ENCODE data around the gene ARPC2.

The ARPC2 gene

GRCh38 chr2:218256612-218257350 is 39.8 kb downstream of the ARPC2 start:
- DNase-seq: no peak

- no peak for DNase-seq
Observed at GRCh38 chr2:218257390-218257981, 40.5 kb downstream of the ARPC2 start.

- no peak for DNase-seq
Observed at GRCh38 chr2:218259099-218259961, 42.3 kb downstream of the ARPC2 start.

DNA sequence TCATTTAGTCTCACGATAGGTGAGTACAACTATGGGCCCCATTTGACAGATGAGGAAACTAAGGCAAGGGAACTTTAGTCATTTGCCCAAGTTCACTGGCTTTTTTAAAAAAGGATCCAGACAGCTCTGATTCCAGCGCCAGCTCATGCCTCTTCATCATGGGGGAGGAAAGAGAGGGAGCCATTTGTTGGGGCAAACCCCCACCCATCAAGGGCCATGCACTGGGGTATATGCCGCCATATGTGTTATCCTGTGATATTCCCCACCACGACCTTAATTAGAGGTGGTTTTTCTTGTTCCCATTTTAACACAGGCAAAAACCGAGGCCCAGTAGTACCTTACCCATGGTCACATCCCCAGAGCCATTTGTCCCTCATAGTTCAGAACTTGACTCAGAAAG is 43.2 kb downstream of the ARPC2 start:
- no peak for DNase-seq

DNA sequence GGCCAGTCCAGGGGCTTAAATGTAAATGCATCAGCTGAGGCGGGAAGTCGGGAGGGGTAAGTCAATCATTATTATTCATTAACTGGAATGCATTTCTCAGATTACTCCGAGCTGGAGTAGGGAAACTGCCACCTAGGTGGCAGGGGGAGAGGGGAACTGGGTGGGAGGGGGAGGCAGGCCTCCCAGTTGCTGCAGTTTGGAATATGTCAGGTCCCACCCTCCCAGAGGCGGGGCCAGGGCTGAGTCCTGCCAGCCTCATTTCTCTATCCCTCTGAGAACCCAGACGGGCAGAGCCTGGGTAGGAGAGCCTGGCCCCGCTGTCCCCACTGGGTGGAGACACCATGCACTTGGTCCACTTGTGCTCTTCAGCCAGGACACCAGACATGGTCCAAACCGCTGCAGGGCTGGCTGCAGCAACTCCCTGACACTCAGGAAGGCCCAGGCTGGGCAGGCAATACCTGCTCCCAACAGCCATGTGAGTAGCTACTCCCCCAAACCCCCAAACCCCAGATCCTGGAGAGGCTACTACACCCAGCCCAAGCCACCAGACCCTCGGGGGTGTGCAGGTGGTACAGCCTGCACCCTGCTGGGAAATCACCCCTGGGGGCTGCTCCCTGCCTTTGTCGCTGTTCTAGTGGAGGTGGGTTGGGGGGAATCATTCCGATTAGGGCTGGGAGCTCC is 43.9 kb downstream of the ARPC2 start, which contains the start of gene GPBAR1:
Gene GPBAR1 (plus strand): TSS at position 274 of the 681 bp plus-strand sequence. CDS start 1,710 bp downstream, outside the sequence.
- no peak for DNase-seq

DNA sequence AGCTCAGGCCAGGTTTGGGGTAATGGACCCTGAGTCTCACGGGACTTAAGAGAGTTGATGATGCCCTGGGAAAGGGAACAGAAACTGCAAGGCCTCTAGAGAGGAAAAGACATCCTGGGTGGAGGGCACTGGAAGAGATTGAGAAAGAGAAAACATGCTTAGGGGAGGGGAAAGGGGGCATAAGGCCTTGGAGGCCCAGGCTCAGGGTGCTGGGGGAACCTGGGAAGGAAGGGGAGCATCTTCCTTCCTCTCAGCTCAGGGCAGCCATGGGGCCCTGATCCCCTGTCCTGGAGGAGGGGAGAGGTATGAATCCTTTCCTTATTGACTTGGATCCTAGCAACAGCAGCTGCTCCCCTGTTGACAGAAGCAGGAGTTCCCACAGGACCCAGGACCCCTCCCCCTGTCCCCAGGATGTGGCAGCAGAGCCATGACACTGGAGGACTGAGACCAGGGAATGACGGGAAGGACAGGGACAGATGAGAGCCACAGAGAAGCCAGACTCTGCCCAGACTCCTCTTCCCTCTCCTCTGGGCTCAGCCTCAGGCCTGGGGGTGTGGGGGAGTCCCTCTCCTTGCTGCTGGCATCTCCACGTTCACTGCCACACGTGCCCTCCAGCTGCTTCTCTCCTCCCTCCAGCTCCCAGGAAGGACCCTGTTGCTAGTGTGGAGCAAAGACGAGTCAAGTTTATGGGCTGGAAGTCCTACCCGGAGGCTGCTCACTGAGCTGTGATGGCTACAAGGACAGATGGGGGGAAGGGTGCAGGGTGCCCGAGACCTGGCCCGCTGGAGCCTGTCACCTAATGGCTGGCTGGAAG is 44.6 kb downstream of the ARPC2 start:
- no peak for DNase-seq

GRCh38 chr2:218262237-218262600 is 45.2 kb downstream of the ARPC2 start:
- DNase-seq: no peak

GRCh38 chr2:218262631-218263586 is 45.9 kb downstream of the ARPC2 start:
- no peak for DNase-seq

GRCh38 chr2:218263817-218264641 is 47.0 kb downstream of the ARPC2 start:
- DNase-seq: no peak

DNA sequence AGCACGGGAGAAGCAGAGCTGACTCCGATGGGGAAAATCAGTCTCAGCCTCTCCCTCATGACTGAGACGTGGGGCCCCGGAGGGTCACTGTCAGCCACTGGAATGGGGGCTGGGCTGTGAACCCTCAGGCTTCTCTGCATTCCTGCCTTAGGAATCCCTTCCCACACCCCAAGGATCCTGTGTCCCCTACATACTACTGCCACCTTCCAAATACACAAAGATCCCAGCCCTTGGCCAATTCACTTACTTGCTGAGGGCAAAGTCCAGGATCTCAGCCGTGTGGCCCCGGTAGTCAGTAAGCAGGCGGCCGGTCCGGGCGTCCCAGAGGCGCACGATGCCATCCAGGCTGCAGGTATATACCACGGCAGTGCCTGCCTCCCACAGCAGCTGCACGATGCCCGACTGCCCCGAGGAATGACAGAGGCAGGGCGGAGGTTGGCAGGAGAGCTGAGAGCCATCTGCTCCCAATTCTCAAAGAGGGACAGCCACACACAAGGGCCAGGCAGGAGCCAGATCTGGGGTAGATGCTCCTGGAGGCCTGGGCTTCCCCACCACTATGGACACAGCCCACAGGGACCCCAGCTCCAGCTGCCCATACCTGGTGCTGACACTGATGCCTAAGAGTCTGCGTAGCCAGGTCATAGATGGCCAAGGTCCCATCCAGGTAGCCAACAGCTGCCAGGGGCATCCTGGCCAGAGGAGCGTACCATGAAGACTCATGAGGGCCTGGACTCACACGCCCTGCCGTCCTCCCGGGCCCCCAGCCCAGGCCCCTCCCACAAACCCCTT is 48.0 kb downstream of the ARPC2 start:
- no peak for DNase-seq

DNA sequence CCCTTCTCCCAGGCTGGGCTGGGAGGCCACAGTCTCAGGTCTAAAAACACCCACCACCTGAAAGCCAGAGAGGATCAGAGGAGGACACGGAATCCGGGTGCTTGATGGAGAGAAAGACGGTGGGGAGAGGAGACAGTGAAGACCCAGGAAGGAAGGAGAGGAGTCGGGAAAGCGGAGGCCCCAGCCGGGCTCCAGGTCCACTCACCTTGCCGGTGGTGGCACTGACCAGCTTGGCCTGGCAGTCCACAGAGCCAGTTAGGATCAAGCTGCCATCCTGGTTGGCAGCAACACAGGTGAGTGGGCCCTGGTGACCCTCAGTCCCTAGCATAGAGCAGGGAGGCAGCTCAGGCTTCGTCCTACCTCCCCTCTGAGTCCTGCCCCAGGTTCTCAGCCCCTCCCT is 48.6 kb downstream of the ARPC2 start:
- no peak for DNase-seq

DNA sequence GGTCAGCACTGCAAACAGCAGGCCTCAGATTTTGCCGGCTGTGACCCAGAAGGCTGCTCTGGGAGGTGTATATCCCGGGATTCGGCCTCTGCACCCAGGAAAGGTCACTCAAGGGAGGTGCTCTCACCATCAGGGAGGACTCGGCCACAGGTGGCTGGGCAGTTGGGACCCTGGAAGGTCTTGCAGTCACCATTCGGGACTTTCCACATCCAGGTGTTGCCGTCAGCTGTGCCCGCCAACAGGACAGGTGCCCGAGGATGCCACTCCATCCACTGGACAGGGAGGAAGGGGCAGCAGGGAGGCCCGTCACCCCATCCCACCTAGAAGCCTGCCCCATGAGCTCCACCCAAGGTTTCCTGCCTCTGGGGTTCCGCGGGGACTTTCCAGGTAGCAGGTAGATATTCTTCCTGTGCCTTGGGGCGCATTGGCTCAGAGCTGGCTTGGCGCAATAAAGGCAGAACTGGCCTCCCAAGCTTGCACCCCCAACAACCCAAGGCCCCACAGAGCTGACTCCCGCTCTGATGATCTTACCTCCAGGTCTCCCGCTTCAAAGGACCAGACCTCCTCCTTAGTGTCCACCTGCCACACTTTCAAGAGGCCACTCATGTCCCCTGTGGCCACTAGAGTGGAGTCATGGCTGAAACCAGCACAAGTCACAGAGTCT is 49.5 kb downstream of the ARPC2 start:
- DNase-seq: no peak

DNA sequence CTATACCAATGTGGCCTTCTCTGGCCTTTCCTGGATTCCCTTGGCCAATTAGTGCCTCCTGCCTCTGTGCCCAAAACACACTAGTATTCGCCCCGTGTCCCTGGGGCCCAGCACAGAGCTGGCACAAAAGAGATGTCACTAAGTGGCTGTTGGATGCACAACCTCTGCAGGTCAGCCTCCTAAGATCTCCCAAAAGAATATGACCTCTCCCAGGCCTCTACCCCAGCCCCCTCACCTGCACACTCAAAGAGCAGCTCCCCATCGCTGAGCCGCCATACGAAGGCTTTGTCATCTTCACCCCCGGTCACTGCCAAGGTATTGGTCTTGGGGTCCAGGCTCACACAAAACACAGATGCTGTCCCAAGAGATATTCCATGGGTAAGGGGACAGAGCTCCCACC is 50.3 kb downstream of the ARPC2 start:
- DNase-seq: no peak

GRCh38 chr2:218269900-218270720 is 53.1 kb downstream of the ARPC2 start, which contains the start of the genes AAMP and PNKD:
Gene AAMP (minus strand): TSS chr2:218270137. CDS start chr2:218270086, 51 bp downstream.
Gene PNKD (plus strand): TSS chr2:218270519. CDS start chr2:218270536, 17 bp downstream.
- peak; percentile 99 for DNase-seq

DNA sequence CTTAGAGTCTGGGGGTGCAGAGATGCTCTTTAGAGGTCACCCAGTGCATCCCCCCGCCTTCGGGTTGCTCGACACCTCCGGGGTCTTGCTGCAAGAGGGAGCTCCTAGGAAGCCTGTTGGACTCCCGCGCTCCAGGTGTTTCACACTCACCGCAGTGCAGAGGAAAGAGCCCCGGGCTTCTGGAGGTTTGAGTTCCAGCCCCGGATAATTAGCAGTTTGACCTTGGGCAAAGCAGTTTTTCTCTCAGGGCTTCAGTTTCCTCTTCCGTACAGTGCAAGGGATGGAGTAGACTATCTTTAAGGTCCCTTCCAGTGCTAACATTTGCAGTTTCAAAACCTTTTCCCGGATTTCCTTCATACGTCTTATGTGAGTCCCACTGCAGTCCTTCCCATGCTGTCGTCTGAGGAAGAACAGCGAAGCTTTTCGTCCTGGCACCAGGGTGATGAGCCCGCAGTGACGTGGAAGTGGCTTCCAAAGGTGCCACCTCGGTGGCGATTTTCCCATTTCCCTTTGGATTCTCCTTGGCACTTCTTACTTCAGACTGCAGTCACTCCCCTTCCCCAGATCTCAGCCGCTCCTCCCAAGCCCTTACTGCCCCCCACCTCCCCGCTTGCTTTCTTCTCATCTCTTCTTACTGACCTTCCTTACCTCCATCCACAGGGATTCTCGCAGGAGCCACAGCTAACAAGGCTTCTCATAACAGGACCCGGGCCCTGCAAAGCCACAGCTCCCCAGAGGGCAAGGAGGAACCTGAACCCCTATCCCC is 53.9 kb downstream of the ARPC2 start:
- DNase-seq: no peak

DNA sequence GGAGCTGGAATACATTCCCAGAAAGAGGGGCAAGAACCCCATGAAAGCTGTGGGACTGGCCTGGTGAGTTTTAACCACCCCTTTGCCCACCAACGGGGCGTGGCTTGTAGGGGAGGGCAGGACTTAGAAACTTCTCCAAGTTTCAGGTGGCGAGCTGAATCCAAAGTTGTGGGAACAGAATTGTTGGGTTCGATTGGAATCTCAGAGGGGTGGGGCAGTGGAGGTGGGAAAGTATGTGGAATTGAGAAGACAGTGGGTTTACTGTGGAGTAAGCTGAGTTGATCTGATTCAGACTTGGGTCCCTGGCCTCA is 54.5 kb downstream of the ARPC2 start:
- DNase-seq: no peak
